GM21381 (cell line): ENCODE results near the gene RCVRN.
"Not testable (repeated sequence)": the region's sequence is repeated elsewhere in the genome, so short reads cannot be mapped to it uniquely, and the experiment has no call there.

ENCODE experiments used
- ATAC-seq: cut with Tn5 transposase; IDR thresholded peaks from one replicate; pipeline ENCODE4 v1.9.1; 2021; ENCODE audit warnings: mild to moderate bottlenecking, moderate library complexity; ENCODE audit not compliant: unreplicated experiment

The RCVRN gene

DNA sequence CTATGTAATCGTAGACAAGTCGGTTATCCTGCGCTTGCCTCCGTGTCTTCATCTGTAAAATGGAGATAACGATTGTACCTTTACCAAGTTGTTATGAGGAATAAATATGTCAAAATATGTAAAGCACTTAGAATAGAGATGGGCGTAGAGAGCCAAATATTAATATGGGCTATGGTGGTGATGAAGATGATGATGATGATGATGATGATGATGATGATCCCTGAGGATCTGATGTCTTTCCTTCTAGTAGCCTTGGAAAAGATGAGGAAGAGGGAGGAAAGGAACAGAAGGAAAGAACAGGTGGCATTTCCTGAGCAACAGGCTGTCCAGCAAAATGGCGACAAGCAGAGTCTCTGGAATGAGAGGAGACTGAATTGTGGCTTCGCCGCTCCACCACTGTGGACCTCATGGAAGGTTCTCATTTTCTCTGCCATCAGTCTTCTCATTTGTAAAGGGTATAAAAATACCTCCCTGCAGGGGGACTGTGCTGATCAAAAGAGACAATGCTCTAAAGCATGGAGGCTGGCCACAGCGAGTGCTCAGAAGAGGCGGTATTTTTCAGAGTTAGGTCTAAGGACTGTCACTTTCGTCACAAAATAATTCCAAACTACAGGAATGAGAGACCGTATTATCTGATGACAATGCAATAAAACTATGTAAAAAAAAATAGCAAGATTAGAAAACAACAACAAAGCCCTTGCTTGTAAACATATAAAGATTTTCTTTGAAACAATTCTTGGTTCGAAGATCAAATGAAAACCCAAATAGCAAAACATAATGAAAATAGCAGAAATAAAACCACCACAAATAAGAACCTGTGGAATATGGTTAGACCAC, 17.2 kb upstream of the RCVRN start:
- ATAC-seq = no peak

DNA sequence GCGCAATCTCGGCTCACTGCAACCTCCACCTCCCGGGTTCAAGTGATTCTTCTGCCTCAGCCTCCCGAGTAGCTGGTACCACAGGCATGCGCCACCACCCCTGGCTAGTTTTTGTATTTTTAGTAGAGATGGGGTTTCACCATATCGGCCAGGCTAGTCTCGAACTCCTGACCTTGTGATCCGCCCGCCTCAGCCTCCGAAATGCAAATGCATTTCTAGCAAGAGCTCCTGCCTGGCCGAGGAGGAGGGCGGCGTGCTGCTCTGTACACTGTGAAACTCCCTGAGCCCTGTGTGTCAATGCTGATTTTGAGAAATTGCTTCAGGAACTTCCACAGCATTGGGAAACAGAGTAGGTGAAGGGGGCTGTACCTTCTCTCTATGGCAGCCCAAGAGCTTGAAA, 16.1 kb upstream of the RCVRN start:
- not testable (repeated sequence) for ATAC-seq

DNA sequence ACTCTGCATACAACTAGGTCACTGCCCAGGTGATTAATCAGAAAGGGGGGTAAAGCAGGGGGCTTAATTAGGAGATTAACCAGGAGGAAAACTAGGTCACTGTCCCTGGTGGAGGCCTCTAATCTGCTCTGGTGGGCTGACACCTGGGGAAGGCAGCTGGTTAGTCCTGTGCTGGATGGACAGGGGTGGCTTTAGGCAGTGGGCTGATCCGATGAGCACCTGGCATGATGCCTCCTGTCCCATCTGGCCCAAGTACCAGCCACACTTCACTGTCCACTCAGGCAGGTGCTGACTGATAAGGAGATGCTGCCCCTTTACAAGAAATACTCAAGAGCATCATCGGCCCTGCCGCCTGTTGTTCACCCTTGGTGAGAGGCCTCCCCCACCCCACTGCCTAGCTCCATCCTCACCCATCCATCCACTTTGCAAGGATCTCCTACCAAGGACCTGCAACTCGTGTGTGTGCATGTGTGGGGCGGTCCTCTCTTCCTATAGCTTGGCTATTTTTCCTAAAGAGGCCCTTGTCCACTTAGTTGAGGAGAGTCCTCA, 13.8 kb upstream of the RCVRN start:
- ATAC-seq = no peak

DNA sequence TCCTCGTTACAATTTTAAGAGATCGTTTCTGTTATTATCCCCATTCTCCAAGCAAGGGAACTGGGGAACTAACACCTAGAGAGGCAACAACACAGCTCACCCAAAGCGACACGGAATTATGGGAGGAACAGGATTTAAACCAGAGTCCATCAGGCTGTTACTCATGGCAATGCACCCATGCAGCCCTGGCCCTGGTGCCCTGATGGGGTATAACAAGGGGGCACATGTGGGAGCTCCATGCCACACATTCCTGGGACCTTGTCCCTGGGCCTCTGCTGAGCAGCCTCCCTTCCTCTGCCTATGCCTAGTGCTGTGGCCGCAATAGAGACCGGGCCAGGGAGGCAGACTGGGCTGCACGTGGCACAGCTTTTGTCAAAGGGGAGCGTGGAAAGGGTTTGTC, 13.3 kb upstream of the RCVRN start:
- ATAC-seq = no peak

DNA sequence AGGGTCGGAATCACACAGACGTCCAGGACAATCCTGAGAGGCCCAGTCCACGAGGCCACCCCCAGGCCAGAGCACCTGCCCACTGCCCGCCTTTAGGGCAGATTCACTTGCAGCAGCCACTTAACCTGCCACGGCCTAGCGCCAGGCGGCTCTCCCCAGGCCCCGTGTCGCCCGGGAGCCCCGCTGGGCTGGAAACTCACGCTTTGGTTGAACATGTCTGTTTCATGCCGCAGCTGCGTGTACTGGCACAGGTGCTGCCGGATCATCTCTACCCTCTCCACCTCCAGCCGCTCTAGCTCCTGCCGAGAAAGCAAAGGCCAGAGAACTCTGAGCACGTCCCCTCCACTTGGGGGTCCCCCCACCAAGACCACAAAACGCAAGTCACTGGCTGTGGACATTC, 12.7 kb upstream of the RCVRN start:
- ATAC-seq = no peak

DNA sequence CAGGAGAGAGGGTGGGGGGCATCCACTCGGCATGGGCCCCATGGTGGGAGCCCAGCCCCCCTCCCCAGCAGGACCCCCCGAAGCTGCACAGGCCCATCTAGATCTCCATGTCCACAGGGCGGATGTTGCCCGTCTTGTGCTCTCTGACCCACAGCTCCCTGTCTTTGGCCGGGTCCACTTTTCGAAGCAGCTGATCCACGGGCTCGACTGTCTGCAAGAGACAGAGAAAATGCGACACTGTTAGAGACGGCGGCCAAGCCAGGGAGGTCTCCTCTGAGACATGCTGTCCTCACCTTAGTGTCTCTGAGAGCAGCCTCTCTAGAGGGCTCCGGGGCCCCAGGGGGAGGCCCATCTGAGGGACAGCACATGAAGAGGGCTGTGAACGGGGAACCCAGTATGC, 12.1 kb upstream of the RCVRN start:
- ATAC-seq = no peak

DNA sequence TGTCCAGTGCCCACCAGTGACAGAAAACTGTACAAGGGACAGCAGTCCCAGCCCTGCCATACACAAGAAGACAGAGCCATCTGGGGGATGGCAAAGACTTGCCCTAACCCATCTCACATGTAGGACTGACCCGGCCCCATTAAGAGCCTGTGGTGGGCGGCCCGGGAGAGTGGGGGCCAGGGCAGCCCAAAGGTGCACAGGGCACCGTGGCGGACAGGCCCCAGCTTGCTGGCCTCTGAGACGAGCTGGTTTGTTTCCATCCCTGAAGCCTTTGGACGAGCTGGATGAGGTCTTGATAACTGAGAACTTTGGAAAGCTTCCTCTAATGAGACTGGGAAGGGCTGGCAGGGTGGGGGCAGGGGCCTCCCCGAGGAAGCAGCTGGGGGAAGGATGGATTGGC, 11.0 kb upstream of the RCVRN start:
- ATAC-seq = no peak

DNA sequence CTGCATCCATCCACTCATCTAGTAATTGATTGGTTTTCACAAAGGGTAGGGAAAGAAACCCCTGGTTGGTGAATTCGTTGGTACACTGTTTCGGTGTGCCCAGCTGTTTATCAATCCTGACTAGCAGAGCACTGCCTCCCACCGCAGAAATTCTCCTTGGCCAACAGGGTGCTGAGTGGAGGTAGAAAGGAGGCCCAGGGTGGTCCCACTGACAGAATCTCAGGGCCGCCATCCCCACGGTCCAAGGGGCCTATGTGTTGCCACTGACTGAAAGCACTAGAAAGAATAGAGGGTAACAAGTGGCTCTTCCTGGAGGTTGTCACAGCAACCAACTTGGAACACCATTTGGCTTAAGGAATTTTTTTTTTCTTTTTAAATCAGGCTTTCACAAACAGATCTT, 8.4 kb upstream of the RCVRN start:
- no peak for ATAC-seq

DNA sequence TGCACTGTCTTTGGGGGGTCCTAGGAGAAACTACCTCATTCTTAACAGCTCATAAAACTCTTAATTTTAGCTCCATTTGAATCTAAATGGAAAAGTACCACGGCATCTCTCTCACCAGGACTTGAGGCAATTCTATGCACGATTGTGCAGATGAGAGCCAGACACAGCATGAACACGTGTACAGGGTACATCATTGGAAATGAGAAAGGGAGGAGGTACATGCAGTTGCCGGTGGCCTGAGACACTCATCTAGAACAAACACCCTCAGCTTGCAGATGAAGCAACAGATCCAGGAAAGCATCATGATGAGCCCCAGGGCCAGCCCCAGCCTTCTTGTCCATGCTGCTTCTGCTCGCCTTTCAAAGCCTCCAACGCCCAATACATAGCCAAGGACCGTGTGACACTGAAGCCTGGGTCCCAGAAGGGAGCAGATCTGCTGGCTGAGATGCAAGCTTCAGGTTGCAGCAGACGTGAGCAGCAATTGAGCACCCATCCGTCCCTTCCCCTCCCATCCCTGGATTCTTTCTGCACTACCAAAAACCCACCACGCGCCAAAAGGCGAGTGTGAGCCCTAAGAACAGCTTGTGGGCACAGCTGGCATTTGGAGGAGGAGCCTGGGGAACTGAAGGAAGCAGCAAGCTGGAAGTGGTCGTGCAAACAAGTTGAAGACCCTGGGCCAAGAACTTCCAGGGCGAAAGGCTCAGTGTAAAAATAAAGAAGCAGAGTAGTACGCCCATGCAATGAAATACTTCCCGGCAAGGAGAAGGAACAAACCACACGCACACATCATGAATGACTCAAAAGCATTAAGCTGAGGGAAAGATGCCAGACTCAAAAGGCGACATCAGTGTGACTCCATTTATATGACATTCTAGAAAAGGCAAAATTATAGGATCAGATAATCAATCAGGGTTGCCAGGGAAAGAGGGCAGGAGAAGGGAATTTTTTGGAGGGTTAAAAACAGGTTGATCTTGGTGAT, 7.3 kb upstream of the RCVRN start:
- no peak for ATAC-seq

DNA sequence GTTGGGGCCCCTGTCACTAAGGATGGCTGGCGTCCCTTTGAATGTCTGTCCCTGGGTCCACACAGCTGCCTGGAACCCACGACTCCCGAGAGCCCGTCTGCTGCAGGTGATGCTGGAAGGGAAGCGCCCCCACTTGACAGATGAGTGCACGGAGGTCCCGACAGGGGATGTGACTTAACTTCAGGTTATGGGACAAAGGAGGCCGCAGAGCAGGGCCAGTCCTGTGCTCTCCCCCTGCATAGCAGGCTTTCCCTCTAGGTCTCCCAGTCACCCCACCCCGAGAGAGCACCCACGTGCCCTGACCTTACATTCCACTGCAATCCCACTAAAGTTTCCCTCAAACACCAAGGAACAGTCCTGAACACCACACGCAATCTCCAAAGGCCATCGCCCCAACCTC, 6.0 kb upstream of the RCVRN start:
- no peak for ATAC-seq

DNA sequence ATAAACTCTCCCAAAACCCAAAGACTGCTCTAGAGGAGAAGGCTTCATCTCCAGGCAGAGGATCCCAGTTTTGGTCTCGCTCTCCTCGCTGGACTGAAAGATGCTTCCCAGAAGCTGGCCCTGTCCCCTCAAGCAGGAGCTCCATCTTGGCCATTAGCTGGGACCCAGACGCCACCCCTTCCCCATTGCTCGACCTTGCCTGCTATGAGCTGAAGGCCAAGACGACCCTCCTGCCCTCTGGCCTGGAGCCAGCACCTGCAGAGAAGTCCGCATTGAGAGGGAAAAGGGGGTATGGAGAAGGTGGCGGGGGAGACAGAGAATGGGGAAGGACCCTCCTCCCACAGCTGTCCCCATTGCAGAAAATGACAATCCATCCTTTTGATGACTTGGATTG, 3.6 kb upstream of the RCVRN start:
- no peak for ATAC-seq

DNA sequence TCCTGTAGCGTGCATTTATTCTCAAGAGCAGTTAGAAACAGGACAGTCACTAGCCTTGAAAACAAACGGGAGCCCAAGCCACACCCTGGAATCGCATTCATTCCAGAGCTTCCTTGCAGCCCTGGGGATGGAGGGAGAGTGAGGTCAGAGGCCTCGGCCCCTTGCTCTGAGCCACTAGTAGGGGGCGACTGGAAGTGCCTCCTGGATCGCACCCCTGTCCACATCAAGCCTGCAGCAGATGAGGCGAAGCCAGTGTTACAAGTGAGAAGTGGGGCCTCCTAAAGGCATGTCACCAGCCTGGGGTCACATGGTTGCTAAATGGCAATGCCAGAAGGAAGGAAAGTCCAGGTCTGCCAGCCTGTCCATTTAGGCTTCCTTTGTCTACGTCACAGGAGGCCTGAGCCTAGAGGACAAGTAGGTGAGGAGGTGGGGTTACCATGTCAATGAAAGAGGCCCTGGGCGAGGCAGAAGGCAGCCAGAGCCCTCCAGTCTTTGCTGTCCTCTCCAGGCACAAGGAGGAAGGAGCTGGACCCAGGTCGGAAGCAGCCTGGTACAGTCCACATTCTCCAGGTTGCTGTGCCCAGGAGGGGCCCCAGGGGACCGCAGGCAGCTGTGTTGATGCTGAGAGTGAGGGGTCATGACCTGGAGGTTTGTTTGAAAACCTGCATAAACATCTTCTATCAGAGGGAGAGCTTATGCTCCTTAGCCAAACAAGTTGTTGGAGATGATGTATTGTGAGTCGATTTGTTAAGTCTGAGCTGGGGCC, 3.0 kb upstream of the RCVRN start:
- ATAC-seq = no peak

DNA sequence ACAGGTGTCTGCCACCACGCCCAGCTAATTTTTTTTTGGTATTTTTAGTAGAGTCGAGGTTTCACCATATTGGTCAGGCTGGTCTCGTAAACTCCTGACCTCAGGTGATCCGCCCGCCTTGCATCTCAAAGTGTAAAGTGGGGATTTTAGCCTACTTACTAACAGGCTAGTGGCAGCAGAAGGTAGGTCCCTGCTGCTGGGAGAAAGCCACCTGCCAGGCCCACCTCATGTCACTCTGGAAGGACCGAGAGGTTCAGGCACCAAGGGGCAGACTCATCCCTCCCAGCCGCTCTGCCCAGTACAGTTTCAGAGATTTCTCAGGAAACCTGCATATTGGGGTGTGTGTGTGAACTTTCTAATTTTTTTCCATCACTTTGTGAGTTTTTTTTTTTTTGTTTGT, 2.1 kb upstream of the RCVRN start:
- ATAC-seq = no peak

DNA sequence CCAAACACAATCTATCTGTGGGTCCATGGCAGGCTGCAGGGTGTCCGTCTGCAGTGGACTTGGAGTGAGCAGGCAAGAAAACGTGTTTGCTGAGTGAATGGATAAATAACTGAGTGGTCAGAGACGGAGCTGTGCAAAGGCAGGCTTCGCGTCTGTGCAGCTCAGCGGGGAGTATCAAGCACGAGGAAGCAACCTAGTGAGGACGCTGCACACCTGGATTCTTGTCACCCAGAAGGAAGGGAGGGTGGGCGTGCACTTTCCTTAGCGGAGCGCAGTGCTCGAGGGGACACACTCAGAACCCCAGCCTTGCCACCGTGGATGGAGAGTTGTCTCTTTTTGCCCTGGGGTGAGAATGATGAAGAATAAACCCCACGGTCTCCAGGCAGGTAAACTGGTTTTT, 1.5 kb upstream of the RCVRN start:
- no peak for ATAC-seq

DNA sequence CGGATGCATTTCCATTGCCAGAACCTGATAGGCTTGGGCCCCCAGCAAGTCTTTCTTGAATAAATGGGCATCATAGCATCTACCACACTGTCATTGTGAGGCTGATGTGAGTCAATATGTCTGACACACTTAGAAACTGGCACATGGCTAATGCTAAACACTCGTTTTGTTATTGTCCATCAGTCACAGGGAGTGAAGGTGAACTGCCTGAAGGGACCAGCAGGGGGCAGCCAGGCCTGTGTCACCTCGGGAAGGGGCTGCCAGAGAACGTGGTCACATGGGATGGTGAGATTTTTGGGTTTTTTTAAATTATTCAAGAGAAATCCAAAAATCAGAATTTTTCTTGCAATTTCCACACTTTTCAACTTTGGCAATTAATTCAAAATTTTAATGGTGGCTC, 831 bp upstream of the RCVRN start:
- ATAC-seq = no peak

DNA sequence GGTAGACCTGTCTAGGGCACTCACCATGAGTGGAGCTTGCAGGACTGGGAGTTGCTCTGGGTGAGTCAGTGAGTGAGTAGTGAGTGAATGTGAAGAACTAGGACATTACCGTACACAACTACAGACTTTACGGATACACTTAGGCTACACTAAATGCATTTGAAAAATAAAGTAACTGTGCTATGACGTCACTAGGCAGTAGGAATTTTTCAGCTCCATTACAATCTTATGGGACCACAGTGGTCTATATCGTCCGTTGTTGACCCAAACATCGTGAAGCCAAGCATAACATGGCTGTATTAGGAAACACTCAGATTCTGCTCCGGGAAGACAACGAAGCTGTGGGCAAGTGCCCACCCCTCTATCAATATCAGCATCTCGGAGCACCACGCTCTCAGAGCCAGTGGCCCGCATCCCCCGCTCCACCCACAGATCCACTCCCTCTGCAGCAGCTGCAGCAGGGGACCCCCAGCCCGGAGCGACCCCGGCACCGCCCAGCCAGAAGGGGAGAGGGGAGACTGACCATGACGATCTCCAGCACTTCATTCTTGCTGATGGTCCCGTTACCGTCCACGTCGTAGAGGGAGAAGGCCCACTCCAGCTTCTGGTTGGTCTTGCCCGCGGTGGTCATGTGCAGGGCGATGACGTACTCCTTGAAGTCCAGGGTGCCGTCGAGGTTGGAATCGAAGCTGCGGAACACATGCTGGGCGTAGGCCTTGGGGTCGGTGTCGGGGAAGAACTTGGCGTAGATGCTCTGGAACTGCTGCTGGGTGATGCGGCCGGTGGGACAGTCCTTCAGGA, 594 bp downstream of the RCVRN start:
- no peak for ATAC-seq

DNA sequence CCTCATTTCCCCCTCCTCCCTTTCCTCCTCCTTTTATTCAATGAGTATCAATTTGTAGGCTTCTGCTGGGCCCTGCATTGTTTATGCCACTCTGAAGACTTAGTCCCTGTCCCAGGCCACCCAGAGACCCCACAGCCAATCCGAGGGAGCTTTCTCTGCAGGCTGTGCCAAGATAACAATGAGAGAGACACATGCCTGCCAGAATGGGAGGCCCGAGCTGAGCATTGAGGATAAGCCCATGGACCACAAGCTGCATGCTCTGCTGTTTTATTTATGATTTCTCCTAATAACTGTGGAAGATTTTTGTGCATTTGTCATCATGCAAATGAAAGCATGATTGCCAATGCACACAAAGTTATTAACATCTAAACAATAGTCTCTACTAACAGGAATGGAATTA, 3.0 kb downstream of the RCVRN start:
- no peak for ATAC-seq

DNA sequence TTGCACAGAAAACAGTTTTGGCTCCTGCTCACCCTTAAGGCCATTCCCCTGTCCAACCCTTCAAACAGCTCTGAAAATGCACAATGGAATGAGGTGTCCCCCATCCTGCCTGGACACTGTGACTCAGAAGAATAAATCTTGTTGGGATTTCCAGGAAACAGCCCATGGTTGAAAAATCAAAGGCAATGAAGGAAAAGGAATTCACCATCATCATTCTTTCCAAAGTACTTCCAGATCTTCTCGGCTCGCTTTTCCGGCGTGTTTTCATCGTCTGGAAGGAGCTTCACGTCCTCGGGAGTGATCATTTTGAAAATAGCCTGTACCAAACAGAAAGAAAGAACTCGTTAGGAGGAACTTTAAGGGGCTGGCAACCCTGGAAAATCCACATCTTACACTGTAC, 4.3 kb downstream of the RCVRN start:
- no peak for ATAC-seq

DNA sequence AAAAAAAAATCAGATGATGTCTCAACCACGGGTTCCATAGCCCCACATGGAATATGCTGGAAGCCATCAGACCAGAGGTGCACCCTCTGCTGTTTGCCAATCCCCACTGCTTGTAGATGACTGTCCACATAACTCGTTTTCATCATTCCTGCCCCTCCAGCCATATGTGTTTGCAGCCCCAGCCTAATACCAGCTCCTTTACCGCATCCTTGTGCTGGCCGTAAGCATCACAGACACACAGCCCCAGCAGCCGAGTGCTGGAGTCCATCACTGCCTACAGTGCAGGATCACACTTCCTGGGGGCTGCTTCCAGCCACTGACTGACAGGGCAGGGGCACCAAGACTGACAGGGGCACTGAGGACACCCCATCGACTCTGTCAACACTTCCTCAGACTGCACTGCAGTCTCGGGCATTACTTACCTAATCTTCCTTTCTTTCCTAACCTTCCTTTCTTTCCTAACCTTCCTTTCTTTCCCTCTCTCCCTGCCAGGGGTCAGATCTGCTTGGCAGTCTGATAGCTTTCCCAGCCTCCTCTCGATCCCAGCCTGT, 5.0 kb downstream of the RCVRN start:
- no peak for ATAC-seq
